ENCODE results near the gene GRAMD1B. TPM values are rescaled to one million over a fixed set of nuclear protein-coding genes. Genes with fewer than 3 reads are reported as not detected.

The GRAMD1B gene
- total RNA-seq, 2 experiments from 2014 or later: 16.1 to 21.8 TPM

DNA sequence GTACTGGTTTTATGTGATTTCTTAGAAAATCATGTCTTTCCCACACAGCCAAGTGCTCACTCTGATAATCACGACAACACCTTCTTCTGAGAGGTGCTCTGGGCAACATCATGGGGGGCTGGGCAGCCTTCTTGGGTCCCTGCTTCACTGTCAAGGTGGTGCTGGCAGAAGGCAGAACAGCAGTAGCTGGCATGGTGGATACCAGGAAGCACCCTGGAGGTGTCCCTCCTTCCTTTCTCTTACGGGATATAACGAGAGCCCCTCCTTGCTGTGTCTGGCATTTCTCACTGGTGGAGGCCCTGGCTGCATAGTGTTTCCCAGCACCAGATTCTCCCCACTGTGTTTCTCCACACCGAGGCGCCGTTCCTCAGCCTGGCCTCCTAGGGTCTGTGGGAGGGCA is 163.5 kb downstream of the GRAMD1B start:
- no peaks in the 10 kb centered on the region for H3K4me1 ChIP-seq (ENCODE audit: insufficient read depth, low read length)
- H3K4me3 ChIP-seq (ENCODE audit: low read length): no peak overlapping the region
- ChIA-PET CTCF (no interaction called here), POLR2A (no interaction called here)
- H3K27ac ChIP-seq (ENCODE audit: low read depth in 1 of 2, low read length in 2 of 2): no peak overlapping the region
- H3K4me3 Mint-ChIP-seq: no peak overlapping the region
- peaks cover 11% of the 10 kb centered on the region for H3K36me3 ChIP-seq (ENCODE audit: insufficient read depth, low read length)
- ATAC-seq (ENCODE audit: poor library complexity): no peak
- H3K27me3 ChIP-seq (ENCODE audit: control insufficient read depth in 1 of 2, insufficient read depth in 2 of 2, low read length in 2 of 2): no peaks in the 10 kb centered on the region
- H3K36me3 Mint-ChIP-seq (ENCODE audit: low read depth): peaks cover 14% of the 10 kb centered on the region
- H3K4me1 Mint-ChIP-seq (ENCODE audit: low read depth): no peaks in the 10 kb centered on the region
- TF ChIP-seq, protein P1, sequence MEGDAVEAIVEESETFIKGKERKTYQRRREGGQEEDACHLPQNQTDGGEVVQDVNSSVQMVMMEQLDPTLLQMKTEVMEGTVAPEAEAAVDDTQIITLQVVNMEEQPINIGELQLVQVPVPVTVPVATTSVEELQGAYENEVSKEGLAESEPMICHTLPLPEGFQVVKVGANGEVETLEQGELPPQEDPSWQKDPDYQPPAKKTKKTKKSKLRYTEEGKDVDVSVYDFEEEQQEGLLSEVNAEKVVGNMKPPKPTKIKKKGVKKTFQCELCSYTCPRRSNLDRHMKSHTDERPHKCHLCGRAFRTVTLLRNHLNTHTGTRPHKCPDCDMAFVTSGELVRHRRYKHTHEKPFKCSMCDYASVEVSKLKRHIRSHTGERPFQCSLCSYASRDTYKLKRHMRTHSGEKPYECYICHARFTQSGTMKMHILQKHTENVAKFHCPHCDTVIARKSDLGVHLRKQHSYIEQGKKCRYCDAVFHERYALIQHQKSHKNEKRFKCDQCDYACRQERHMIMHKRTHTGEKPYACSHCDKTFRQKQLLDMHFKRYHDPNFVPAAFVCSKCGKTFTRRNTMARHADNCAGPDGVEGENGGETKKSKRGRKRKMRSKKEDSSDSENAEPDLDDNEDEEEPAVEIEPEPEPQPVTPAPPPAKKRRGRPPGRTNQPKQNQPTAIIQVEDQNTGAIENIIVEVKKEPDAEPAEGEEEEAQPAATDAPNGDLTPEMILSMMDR (IDR thresholded peaks at IDR 0.05): no peak
- no peak overlapping the region for H3K27ac Mint-ChIP-seq
- no peaks in the 10 kb centered on the region for H3K27me3 Mint-ChIP-seq
- H3K9me3 Mint-ChIP-seq: no peaks in the 10 kb centered on the region
- no peaks in the 10 kb centered on the region for H3K9me3 ChIP-seq (ENCODE audit: control insufficient read depth in 1 of 2, insufficient read depth in 1 of 2, low read length in 2 of 2)
- intact Hi-C loops (cut with DNase I, micrococcal nuclease): no loop called here
- no peak for DNase-seq

DNA sequence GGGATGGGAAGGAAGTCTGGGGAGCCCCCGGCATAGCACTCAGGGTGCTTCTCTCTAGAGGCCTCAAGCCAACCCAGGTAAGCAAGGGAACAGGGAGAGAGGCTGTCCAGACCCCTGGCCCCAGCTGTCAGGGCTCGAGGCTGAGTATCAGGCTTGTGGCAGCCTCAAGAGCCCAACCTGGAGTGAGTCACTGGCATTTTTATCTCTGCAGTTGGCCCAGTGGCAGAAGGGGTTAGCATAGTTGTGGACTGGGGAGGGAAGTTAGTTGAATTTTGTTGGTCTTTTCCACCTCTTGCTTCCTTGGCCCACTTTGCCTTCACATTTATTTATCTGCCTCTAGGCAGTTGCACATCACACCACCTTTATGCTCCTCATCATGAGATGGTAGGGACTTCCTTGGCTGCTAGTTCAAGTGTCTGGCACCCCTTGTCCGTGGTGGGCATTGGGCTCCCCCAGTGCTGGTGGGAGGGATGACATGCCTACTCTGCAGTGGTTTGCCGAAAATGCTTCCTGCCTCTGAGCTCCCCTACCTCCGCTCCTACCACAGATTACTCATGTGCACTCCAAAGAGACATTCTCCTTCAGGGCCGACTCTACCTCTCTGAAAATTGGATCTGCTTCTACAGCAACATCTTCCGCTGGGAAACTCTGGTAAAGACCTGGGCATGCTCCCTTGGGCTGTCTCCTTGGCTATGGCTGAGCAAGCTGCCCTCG is 164.3 kb downstream of the GRAMD1B start:
- Histone ChIP-seq H3K36me3 (ENCODE audit: insufficient read depth, low read length) (peaks cover 11% of the 10 kb centered on the region), H3K27me3 (ENCODE audit: control insufficient read depth in 1 of 2, insufficient read depth in 2 of 2, low read length in 2 of 2) (no peaks in the 10 kb centered on the region), H3K27ac (ENCODE audit: low read depth in 1 of 2, low read length in 2 of 2) (no peak overlapping the region), H3K4me3 (ENCODE audit: low read length) (no peak overlapping the region), H3K9me3 (ENCODE audit: control insufficient read depth in 1 of 2, insufficient read depth in 1 of 2, low read length in 2 of 2) (no peaks in the 10 kb centered on the region), H3K4me1 (ENCODE audit: insufficient read depth, low read length) (no peaks in the 10 kb centered on the region)
- ATAC-seq (ENCODE audit: poor library complexity): no peak
- CTCF ChIA-PET: no interaction called here
- Mint-ChIP-seq H3K27me3 (no peaks in the 10 kb centered on the region), H3K36me3 (ENCODE audit: low read depth) (peaks cover 20% of the 10 kb centered on the region), H3K4me3 (no peak overlapping the region), H3K9me3 (no peaks in the 10 kb centered on the region), H3K27ac (no peak overlapping the region), H3K4me1 (ENCODE audit: low read depth) (no peaks in the 10 kb centered on the region)
- DNase-seq: no peak
- POLR2A ChIA-PET: no interaction called here
- intact Hi-C loops (cut with DNase I, micrococcal nuclease): no loop called here
- TF ChIP-seq, protein P1 (IDR thresholded peaks at IDR 0.05): no peak

- Histone ChIP-seq H3K27me3 (ENCODE audit: control insufficient read depth in 1 of 2, insufficient read depth in 2 of 2, low read length in 2 of 2) (no peaks in the 10 kb centered on the region), H3K36me3 (ENCODE audit: insufficient read depth, low read length) (peaks cover 11% of the 10 kb centered on the region), H3K9me3 (ENCODE audit: control insufficient read depth in 1 of 2, insufficient read depth in 1 of 2, low read length in 2 of 2) (no peaks in the 10 kb centered on the region), H3K4me3 (ENCODE audit: low read length) (no peak overlapping the region), H3K4me1 (ENCODE audit: insufficient read depth, low read length) (no peaks in the 10 kb centered on the region), H3K27ac (ENCODE audit: low read depth in 1 of 2, low read length in 2 of 2) (no peak overlapping the region)
- no peak overlapping the region for H3K27ac Mint-ChIP-seq
- ChIA-PET POLR2A (no interaction called here), CTCF (no interaction called here)
- H3K4me1 Mint-ChIP-seq (ENCODE audit: low read depth): no peaks in the 10 kb centered on the region
- no peak overlapping the region for H3K4me3 Mint-ChIP-seq
- ATAC-seq (ENCODE audit: poor library complexity) (no peak), DNase-seq (no peak)
- intact Hi-C loops (cut with DNase I, micrococcal nuclease): no loop called here
- H3K27me3 Mint-ChIP-seq: no peaks in the 10 kb centered on the region
- no peaks in the 10 kb centered on the region for H3K9me3 Mint-ChIP-seq
- TF ChIP-seq, protein P1 (IDR thresholded peaks at IDR 0.05): no peak
- H3K36me3 Mint-ChIP-seq (ENCODE audit: low read depth): peaks cover 20% of the 10 kb centered on the region
Observed at GRCh38 chr11:123594921-123595320, 164.9 kb downstream of the GRAMD1B start.

All from CD4-positive, alpha-beta T cell (primary cell).